Smooth muscle cell (in vitro differentiated cells): ENCODE measurements around the gene SRGAP2B. TPM values are rescaled to one million over a fixed set of nuclear protein-coding genes. Genes with fewer than 3 reads are reported as not detected.
"Not testable (repeated sequence)": the region's sequence is repeated elsewhere in the genome, so short reads cannot be mapped to it uniquely, and the experiment has no call there.

Experiments
- DNase-seq: peaks from one replicate; lab custom pipeline; 2025; ENCODE audit not compliant: unreplicated experiment; lab: John Stamatoyannopoulos, UW
- H2AFZ ChIP-seq: fragments of 200-600 bp; sonication (generic); 2 replicates; pipeline ENCODE4 v1.6.0; 2016; ENCODE audit warnings: antibody characterized with exemption, low read depth, mild to moderate bottlenecking
- H3F3A ChIP-seq: fragments of 200-600 bp; sonication (generic); 2 replicates; pipeline ENCODE4 v1.6.0; 2017; ENCODE audit warnings: antibody characterized with exemption, low read depth
- H3K27ac ChIP-seq: fragments of 200-600 bp; sonication (generic); 2 replicates; pipeline ENCODE4 v1.5.1; 2016; ENCODE audit warnings: low read depth, mild to moderate bottlenecking
- H3K27me3 ChIP-seq: fragments of 200-600 bp; sonication (generic); 2 replicates; pipeline ENCODE4 v1.6.1; 2016; ENCODE audit warnings: low read depth, mild to moderate bottlenecking
- H3K36me3 ChIP-seq: fragments of 200-600 bp; sonication (generic); 2 replicates; pipeline ENCODE4 v1.5.1; 2016; ENCODE audit warnings: low read depth
- H3K4me1 ChIP-seq: fragments of 200-600 bp; sonication (generic); 2 replicates; pipeline ENCODE4 v1.5.1; 2016; ENCODE audit warnings: low read depth
- H3K4me2 ChIP-seq: fragments of 200-600 bp; sonication (generic); 2 replicates; pipeline ENCODE4 v1.6.0; 2016; ENCODE audit warnings: mild to moderate bottlenecking
- H3K4me3 ChIP-seq: fragments of 200-600 bp; sonication (generic); 2 replicates; pipeline ENCODE4 v1.5.1; 2016; ENCODE audit warnings: mild to moderate bottlenecking
- H3K79me2 ChIP-seq: fragments of 200-600 bp; sonication (generic); 2 replicates; pipeline ENCODE4 v1.6.0; 2016; ENCODE audit warnings: low read depth, mild to moderate bottlenecking
- H3K9ac ChIP-seq: fragments of 200-600 bp; sonication (generic); 2 replicates; pipeline ENCODE4 v1.6.0; 2016; ENCODE audit warnings: low read depth
- H3K9me3 ChIP-seq: fragments of 200-600 bp; sonication (generic); replicated peaks from 2 replicates; pipeline ENCODE4 v1.5.1; 2016; ENCODE audit warnings: low read depth
- H4K20me1 ChIP-seq: fragments of 200-600 bp; sonication (generic); 2 replicates; pipeline ENCODE4 v1.6.0; 2016; ENCODE audit warnings: low read depth
- WGBS: methylation state at CpG from one replicate; pipeline ENCODE4 v1.1.7; 2016; ENCODE audit warnings: low lambda C conversion rate; 5-methylcytosine and 5-hydroxymethylcytosine counted together
- polyA plus RNA-seq: library from polyadenylated mRNA; unstranded; fragments of >200 nt; fragmentation: Nextera tagmentation; extraction: Ambion mirVana; gene quantifications from 2 replicates; pipeline ENCODE4 v1.2.1, GENCODE V29; 2016
- total RNA-seq: library from RNA; depleted of rRNA; stranded (reverse); fragments of >200 nt; gene quantifications from 2 replicates; pipeline ENCODE4 v1.2.3, GENCODE V29; 2014

Gene SRGAP2B
- total and polyA plus RNA-seq, 2 experiments from 2014 or later: 8.8 to 49.6 TPM

DNA sequence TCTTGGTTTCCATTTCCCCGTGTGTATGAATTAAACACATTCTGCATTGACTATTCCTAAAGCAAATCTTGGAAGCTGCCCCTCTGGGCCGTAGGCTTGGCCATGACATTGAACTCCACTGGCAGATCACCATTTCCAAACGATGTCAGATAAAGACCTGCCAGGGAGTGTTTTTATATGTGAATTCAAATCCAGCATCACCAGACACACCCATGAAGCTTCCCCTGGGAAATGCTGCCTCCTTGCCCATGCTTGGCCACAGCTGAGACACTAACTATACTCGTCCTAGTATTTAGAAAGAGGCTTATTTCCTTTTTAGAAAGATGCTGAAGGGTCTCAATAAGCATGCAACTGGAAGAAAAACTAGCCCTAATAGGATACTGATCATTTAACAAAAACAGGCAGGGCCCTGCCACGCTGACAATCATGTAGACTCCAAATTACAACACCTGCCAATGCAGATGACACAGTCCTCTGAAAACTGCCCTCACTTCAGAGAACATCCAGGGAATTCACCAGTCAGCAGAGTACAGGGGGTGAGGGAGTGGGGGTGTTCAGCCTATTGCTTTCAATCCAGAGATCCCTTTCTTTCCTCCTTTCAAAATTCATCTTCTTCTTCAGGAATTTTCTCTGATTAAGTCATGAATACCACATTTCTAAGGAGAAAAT is 94.9 kb downstream of the SRGAP2B start:
- H4K20me1 ChIP-seq, H3K4me3 ChIP-seq, H2AFZ ChIP-seq, H3K79me2 ChIP-seq, H3K27ac ChIP-seq, H3F3A ChIP-seq, H3K4me1 ChIP-seq, H3K27me3 ChIP-seq, H3K9me3 ChIP-seq, H3K36me3 ChIP-seq, H3K4me2 ChIP-seq, DNase-seq, H3K9ac ChIP-seq: not testable (repeated sequence)
- WGBS: 100% methylated on average over 1 of the region's 5 CpGs

GRCh38 chr1:144998981-144999273 is 96.2 kb downstream of the SRGAP2B start:
- H3K79me2 ChIP-seq, H3K4me1 ChIP-seq, H3K4me3 ChIP-seq, H3K9me3 ChIP-seq, H3K27ac ChIP-seq, H4K20me1 ChIP-seq, H3K9ac ChIP-seq, H3K27me3 ChIP-seq, H3F3A ChIP-seq, DNase-seq, H3K4me2 ChIP-seq, H3K36me3 ChIP-seq, H2AFZ ChIP-seq: not testable (repeated sequence)
- WGBS: 94% methylated on average over 2 of the region's 2 CpGs

GRCh38 chr1:144998134-144998980 is 96.8 kb downstream of the SRGAP2B start:
- not testable (repeated sequence) for H3K27ac ChIP-seq, H2AFZ ChIP-seq, H3K9ac ChIP-seq, H3K36me3 ChIP-seq, H3K4me1 ChIP-seq, H3K4me3 ChIP-seq, DNase-seq, H3K4me2 ChIP-seq, H4K20me1 ChIP-seq, H3K27me3 ChIP-seq, H3K79me2 ChIP-seq, H3K9me3 ChIP-seq, H3F3A ChIP-seq
- 88% methylated on average over 3 of the region's 5 CpGs for WGBS

- not testable (repeated sequence) for DNase-seq, H3K4me3 ChIP-seq, H3K27ac ChIP-seq, H3K79me2 ChIP-seq, H3K9ac ChIP-seq, H4K20me1 ChIP-seq, H3K36me3 ChIP-seq, H3K4me1 ChIP-seq, H3K27me3 ChIP-seq, H2AFZ ChIP-seq, H3F3A ChIP-seq, H3K4me2 ChIP-seq, H3K9me3 ChIP-seq
Observed at GRCh38 chr1:144995833-144996410, 99.2 kb downstream of the SRGAP2B start.

- H2AFZ ChIP-seq, H3K4me2 ChIP-seq, H3K36me3 ChIP-seq, DNase-seq, H3K4me1 ChIP-seq, H3F3A ChIP-seq, H4K20me1 ChIP-seq, H3K27me3 ChIP-seq, H3K9me3 ChIP-seq, H3K4me3 ChIP-seq, H3K79me2 ChIP-seq, H3K27ac ChIP-seq, H3K9ac ChIP-seq: not testable (repeated sequence)
- 36% methylated on average over 1 of the region's 1 CpG for WGBS
Observed at GRCh38 chr1:144992915-144993314, 102.2 kb downstream of the SRGAP2B start.

- not testable (repeated sequence) for H3K4me3 ChIP-seq, H3K27me3 ChIP-seq, H3K9ac ChIP-seq, DNase-seq, H3K36me3 ChIP-seq, H3K27ac ChIP-seq, H3K9me3 ChIP-seq, H2AFZ ChIP-seq, H3K79me2 ChIP-seq, H3K4me2 ChIP-seq, H3K4me1 ChIP-seq, H3F3A ChIP-seq, H4K20me1 ChIP-seq
- 98% methylated on average over 11 of the region's 29 CpGs for WGBS
Observed at GRCh38 chr1:144990611-144991010, 104.5 kb downstream of the SRGAP2B start.

DNA sequence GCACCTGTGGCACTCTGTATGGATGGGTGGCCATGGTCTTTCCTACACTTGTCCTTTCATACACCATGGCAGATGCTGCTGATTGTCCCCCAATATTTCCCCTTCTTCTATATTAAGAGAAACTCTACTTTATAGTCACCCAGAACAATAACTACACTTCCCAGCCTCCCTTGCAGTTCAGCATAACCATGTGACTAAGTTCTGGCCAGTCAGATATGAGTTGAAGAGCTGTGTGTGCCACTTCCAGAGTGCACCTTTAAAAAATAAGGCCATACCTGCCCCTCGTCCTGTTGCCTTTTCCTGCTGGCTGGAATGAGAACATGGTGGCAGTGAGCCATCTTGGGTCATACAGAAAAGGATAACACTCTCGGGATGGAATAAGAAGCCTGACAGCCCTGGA is 108.0 kb downstream of the SRGAP2B start:
- H3K4me1 ChIP-seq, H3K9me3 ChIP-seq, H3K27me3 ChIP-seq, H3K4me3 ChIP-seq, H3K36me3 ChIP-seq, H4K20me1 ChIP-seq, DNase-seq, H2AFZ ChIP-seq, H3K9ac ChIP-seq, H3F3A ChIP-seq, H3K27ac ChIP-seq, H3K4me2 ChIP-seq, H3K79me2 ChIP-seq: not testable (repeated sequence)
- WGBS: no CpG with 5 or more reads among the region's 2 CpGs

GRCh38 chr1:144986171-144986860 is 108.8 kb downstream of the SRGAP2B start:
- H2AFZ ChIP-seq, H3K4me3 ChIP-seq, DNase-seq, H4K20me1 ChIP-seq, H3K4me1 ChIP-seq, H3K4me2 ChIP-seq, H3K36me3 ChIP-seq, H3K27me3 ChIP-seq, H3K9ac ChIP-seq, H3K27ac ChIP-seq, H3K79me2 ChIP-seq, H3F3A ChIP-seq, H3K9me3 ChIP-seq: not testable (repeated sequence)
- WGBS: 96% methylated on average over 4 of the region's 7 CpGs
